DMS53 treated with DMSO at 0.1 percent for 48 hours (cell line): ENCODE results near the gene DEFB128.

Source experiments
- DNase-seq: peaks from one replicate; lab custom pipeline; 2025; ENCODE audit not compliant: unreplicated experiment; lab: John Stamatoyannopoulos, UW

The DEFB128 gene

GRCh38 chr20:157154-157553 is 32.4 kb downstream of the DEFB128 start, which contains the start of gene DEFB127:
Gene DEFB127, plus strand, starts transcription at chr20:157454. Its CDS starts 91 bp downstream, at chr20:157545.
- no peak for DNase-seq

- DNase-seq, result no peak
These were observed 37.4 kb downstream of the DEFB128 start for GRCh38 chr20:152131-152530.

GRCh38 chr20:145877-146276 is 43.6 kb downstream of the DEFB128 start:
- DNase-seq, result no peak

GRCh38 chr20:142290-142689 is 47.2 kb downstream of the DEFB128 start, which contains the start of gene DEFB126:
Gene DEFB126, plus strand, starts transcription at chr20:142590. Its CDS starts 39 bp downstream, at chr20:142629.
- DNase-seq, result no peak
